Stimulated activated CD8-positive, alpha-beta memory T cell treated with anti-CD3 and anti-CD28 coated beads, Interleukin-7, amount 100 ng/mL, for 4 hours (primary cell): ENCODE results near the gene RUNDC1.

Experiments
- DNase-seq, 2 donors: peaks; one replicate each; pipeline ENCODE4 v3.0.0-alpha.2; 2020; ENCODE audit warnings: low read depth in 2 of 2

Gene RUNDC1

GRCh38 chr17:43042025-43042628, 61.8 kb downstream of the RUNDC1 start:
- DNase-seq = no peak
